Upper lobe of left lung (tissue), 6 donors: ENCODE measurements around the gene PPM1H. TPM values are rescaled to one million over a fixed set of nuclear protein-coding genes. Genes with fewer than 3 reads are reported as not detected.

Experiments
- ATAC-seq, 2 donors: fragments of 200-7000 bp; cut with Tn5 transposase; one replicate each; pipeline ENCODE4 v1.9.1; 2022; ENCODE audit warnings: mild to moderate bottlenecking in 2 of 2, moderate library complexity in 2 of 2; ENCODE audit not compliant: low FRiP score in 2 of 2
- DNase-seq, 2 donors: peaks; one replicate each; pipeline ENCODE4 v3.0.0-alpha.2; 2019 to 2020
- H3K27ac ChIP-seq, 4 donors: fragments of 200-600 bp; sonication (generic); one replicate each; pipeline ENCODE4 v1.5.1; 2016 to 2019
- H3K27me3 ChIP-seq, 4 donors: fragments of 200-600 bp; sonication (generic); one replicate each; pipeline ENCODE4 v1.5.1; 2017 to 2019
- H3K36me3 ChIP-seq, 4 donors: fragments of 200-600 bp; sonication (generic); one replicate each; pipeline ENCODE4 v1.5.1; 2016 to 2019
- H3K4me1 ChIP-seq, 4 donors: fragments of 200-600 bp; sonication (generic); one replicate each; pipeline ENCODE4 v1.5.1; 2018 to 2019
- H3K4me3 ChIP-seq, 4 donors: fragments of 200-600 bp; sonication (generic); one replicate each; pipeline ENCODE4 v1.5.1; 2017 to 2019; ENCODE audit warnings: mild to moderate bottlenecking in 2 of 4, moderate library complexity in 1 of 4
- H3K9me3 ChIP-seq, 4 donors: fragments of 200-600 bp; sonication (generic); one replicate each; pipeline ENCODE4 v1.5.1; 2018 to 2019
- CTCF ChIP-seq, 6 experiments: fragments of 450-650 bp in 4 of 6; fragments of 200-600 bp in 2 of 6; sonication (generic) in 2 of 6; IDR thresholded peaks; one replicate each; pipeline ENCODE4 v1.5.1; 2016 to 2019; ENCODE audit warnings: antibody characterized with exemption in 6 of 6
- EP300 ChIP-seq, 4 donors: sonication (generic); formaldehyde crosslinking; IDR thresholded peaks; one replicate each; pipeline ENCODE4 v1.5.1; 2017; ENCODE audit warnings: antibody characterized with exemption in 4 of 4, control low read depth in 2 of 4
- POLR2A ChIP-seq, 4 donors: fragments of 450-650 bp; IDR thresholded peaks; one replicate each; pipeline ENCODE4 v1.5.1; 2016 to 2017; ENCODE audit warnings: antibody characterized with exemption in 4 of 4, mild to moderate bottlenecking in 2 of 4
- POLR2AphosphoS5 ChIP-seq, 2 donors: sonication (generic); formaldehyde crosslinking; IDR thresholded peaks; one replicate each; pipeline ENCODE4 v1.5.1; 2017; ENCODE audit warnings: antibody characterized with exemption in 2 of 2
- WGBS, 2 donors: methylation state at CpG; one replicate each; pipeline ENCODE4 v1.1.5; 2017 to 2018; 5-methylcytosine and 5-hydroxymethylcytosine counted together
- total RNA-seq, 6 donors: library from RNA; depleted of rRNA in 4 of 6; stranded (reverse); fragments of >200 nt in 4 of 6; gene quantifications; one replicate each; pipeline versions ENCODE4 v1.1.0 to v1.2.1, GENCODE V29; 2016 to 2021
- donor health status: DM: no; HTN: no; CAD: no; lungs with moderate emphysema.
- donor health status: DM: no; HTN: yes; CAD: no; lungs with severe emphysema.

Gene PPM1H
- total RNA-seq, 6 donors from 2014 or later = 4.2 to 14.2 (median 8.4) TPM

GRCh38 chr12:62907561-62907960, 27.4 kb downstream of the PPM1H start:
- Histone ChIP-seq H3K4me1 (peaks cover 0 to 7% (median 0%) of the 10 kb centered on the region in 4 donors), H3K27ac (no peak overlapping the region), H3K36me3 (no peaks in the 10 kb centered on the region), H3K9me3 (no peaks in the 10 kb centered on the region), H3K4me3 (no peak overlapping the region), H3K27me3 (no peaks in the 10 kb centered on the region)
- TF ChIP-seq POLR2AphosphoS5 (IDR thresholded peaks at IDR 0.05) (no peak), EP300 (IDR thresholded peaks at IDR 0.05) (no peak), POLR2A (IDR thresholded peaks at IDR 0.05) (no peak), CTCF (IDR thresholded peaks at IDR 0.05) (no peak)
- WGBS, 2 donors = 48 to 61% methylated on average over 2 of the region's 2 CpGs
- DNase-seq = no peak
- no peak for ATAC-seq

DNA sequence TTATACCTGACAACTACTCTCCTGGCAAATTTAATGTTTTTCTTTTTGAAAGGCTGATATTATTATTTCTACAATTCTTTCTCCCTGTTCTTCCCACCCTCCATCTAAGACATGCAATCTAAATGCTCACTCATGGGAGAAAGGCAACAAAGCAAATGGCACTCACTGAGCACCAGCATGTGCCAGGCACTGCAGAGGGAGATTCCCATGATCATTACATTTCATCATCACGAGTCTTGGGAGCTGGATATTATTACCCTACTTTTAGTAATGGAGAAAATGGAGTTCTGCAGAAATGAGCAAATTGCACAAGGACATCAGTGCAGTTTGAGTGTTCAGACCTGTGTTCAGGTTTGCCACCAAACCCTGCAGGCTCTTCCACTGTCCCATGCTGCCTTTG, 27.9 kb downstream of the PPM1H start:
- ATAC-seq (no peak), DNase-seq (no peak)
- Histone ChIP-seq H3K4me3 (no peak overlapping the region), H3K36me3 (no peaks in the 10 kb centered on the region), H3K4me1 (peaks cover 0 to 8% (median 0%) of the 10 kb centered on the region in 4 donors), H3K27me3 (no peaks in the 10 kb centered on the region), H3K9me3 (no peaks in the 10 kb centered on the region), H3K27ac (no peak overlapping the region)
- 83 to 89% methylated on average over 1 of the region's 1 CpG for WGBS, 2 donors
- TF ChIP-seq CTCF (IDR thresholded peaks at IDR 0.05) (no peak), EP300 (IDR thresholded peaks at IDR 0.05) (no peak), POLR2A (IDR thresholded peaks at IDR 0.05) (no peak), POLR2AphosphoS5 (IDR thresholded peaks at IDR 0.05) (no peak)

GRCh38 chr12:62903151-62903550, 31.8 kb downstream of the PPM1H start:
- no peaks in the 10 kb centered on the region for H3K36me3 ChIP-seq
- DNase-seq = no peak
- ATAC-seq = no peak
- H3K9me3 ChIP-seq = no peaks in the 10 kb centered on the region
- TF ChIP-seq POLR2AphosphoS5 (IDR thresholded peaks at IDR 0.05) (no peak), POLR2A (IDR thresholded peaks at IDR 0.05) (no peak)
- WGBS, 2 donors = 26 to 37% methylated on average over 4 of the region's 4 CpGs
- peaks cover 0 to 8% (median 3%) of the 10 kb centered on the region in 4 donors for H3K4me1 ChIP-seq
- no peak overlapping the region for H3K4me3 ChIP-seq
- H3K27ac ChIP-seq = no peak overlapping the region
- no peaks in the 10 kb centered on the region for H3K27me3 ChIP-seq

- no peak for ATAC-seq
- Histone ChIP-seq H3K4me1 (peaks cover 0 to 8% (median 3%) of the 10 kb centered on the region in 4 donors), H3K4me3 (no peak overlapping the region), H3K9me3 (no peaks in the 10 kb centered on the region), H3K27me3 (no peaks in the 10 kb centered on the region), H3K27ac (no peak overlapping the region), H3K36me3 (no peaks in the 10 kb centered on the region)
- WGBS, 2 donors = 65 to 68% methylated on average over 4 of the region's 4 CpGs
- no peak for DNase-seq
- no peak for TF ChIP-seq EP300 (IDR thresholded peaks at IDR 0.05)
- no peak for TF ChIP-seq POLR2AphosphoS5 (IDR thresholded peaks at IDR 0.05)
- no peak for TF ChIP-seq CTCF (IDR thresholded peaks at IDR 0.05)
- TF ChIP-seq POLR2A (IDR thresholded peaks at IDR 0.05) = no peak
Observed at GRCh38 chr12:62900686-62901272, 34.2 kb downstream of the PPM1H start.

- peaks cover 0 to 8% (median 3%) of the 10 kb centered on the region in 4 donors for H3K4me1 ChIP-seq
- TF ChIP-seq POLR2A (IDR thresholded peaks at IDR 0.05) = no peak
- no peak for TF ChIP-seq CTCF (IDR thresholded peaks at IDR 0.05)
- ATAC-seq (no peak), DNase-seq (no peak)
- no peaks in the 10 kb centered on the region for H3K9me3 ChIP-seq
- H3K4me3 ChIP-seq = no peak overlapping the region
- no peak overlapping the region for H3K27ac ChIP-seq
- 53 to 55% methylated on average over 7 of the region's 7 CpGs for WGBS, 2 donors
- H3K36me3 ChIP-seq = no peaks in the 10 kb centered on the region
- H3K27me3 ChIP-seq = no peaks in the 10 kb centered on the region
Observed at GRCh38 chr12:62899568-62900390, 35.2 kb downstream of the PPM1H start.
